ENCODE data around the gene AREL1. TPM values are rescaled to one million over a fixed set of nuclear protein-coding genes. Genes with fewer than 3 reads are reported as not detected.

Gene AREL1
- total and polyA plus RNA-seq, 9 donors: 8.2 to 38.1 (median 24.0) TPM

DNA sequence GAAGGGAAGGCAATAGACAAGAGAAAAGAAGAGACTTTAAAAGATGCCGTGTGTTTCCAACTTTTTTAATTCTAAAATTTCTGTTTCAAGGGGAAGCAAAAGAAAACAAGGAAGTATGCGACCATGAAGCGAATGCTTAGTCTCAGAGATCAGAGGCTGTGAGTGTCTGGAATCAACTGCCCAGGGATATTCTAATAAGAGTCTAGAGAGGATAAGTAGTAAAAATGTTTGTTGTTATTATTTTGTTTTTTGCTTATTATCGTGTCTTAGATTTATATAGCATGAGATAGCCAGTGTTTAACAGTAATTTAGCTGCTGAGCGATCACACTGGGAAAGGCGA, 485 bp upstream of the AREL1 start:
- TF ChIP-seq EP300 (IDR thresholded peaks at IDR 0.05) (no peak), POLR2A (IDR thresholded peaks at IDR 0.05) (no peak)
- TF ChIP-seq, protein P1, sequence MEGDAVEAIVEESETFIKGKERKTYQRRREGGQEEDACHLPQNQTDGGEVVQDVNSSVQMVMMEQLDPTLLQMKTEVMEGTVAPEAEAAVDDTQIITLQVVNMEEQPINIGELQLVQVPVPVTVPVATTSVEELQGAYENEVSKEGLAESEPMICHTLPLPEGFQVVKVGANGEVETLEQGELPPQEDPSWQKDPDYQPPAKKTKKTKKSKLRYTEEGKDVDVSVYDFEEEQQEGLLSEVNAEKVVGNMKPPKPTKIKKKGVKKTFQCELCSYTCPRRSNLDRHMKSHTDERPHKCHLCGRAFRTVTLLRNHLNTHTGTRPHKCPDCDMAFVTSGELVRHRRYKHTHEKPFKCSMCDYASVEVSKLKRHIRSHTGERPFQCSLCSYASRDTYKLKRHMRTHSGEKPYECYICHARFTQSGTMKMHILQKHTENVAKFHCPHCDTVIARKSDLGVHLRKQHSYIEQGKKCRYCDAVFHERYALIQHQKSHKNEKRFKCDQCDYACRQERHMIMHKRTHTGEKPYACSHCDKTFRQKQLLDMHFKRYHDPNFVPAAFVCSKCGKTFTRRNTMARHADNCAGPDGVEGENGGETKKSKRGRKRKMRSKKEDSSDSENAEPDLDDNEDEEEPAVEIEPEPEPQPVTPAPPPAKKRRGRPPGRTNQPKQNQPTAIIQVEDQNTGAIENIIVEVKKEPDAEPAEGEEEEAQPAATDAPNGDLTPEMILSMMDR (IDR thresholded peaks at IDR 0.05): no peak
- Histone ChIP-seq H3K4me1 (ENCODE audit: insufficient read depth) (peaks cover 4% of the 10 kb centered on the region), H3K4me3 (peak overlapping the region; percentile 86), H3K27me3 (no peaks in the 10 kb centered on the region), H3K9me3 (no peaks in the 10 kb centered on the region), H3K27ac (peak overlapping the region; percentile 54 to 55), H3K36me3 (no peaks in the 10 kb centered on the region)
- WGBS, 3 donors: 9 to 13% (median 10%) methylated on average over 6 of the region's 6 CpGs
- no peak for DNase-seq
- intact Hi-C loops (cut with DNase I): loop anchor here in 2 of 4 donors (2.0 to 10.0 kb wide), 3 partner anchors 101 to 209 kb away; partner anchors contain the start of gene LTBP2 (in 1 of the 2)

DNA sequence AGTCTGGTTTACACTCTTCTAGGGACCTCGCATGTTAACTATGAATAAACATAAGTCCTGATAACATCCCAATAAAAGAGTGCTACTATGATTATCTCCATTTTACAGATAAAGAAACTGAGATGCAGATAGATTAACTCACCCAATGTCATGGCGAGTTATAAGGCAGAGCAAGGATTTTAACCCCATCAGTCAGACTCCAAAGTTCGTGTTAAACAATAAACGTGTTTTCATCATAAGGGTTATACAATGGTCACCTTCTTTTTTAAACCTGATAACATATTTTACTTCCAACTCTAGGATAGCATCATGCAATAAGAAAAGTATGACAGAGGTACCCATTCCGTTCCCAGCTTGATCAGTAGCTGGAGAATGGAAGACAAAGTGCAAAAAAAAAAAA, 1.2 kb downstream of the AREL1 start:
- Histone ChIP-seq H3K36me3 (no peaks in the 10 kb centered on the region), H3K4me1 (ENCODE audit: insufficient read depth) (peaks cover 4% of the 10 kb centered on the region), H3K27me3 (no peaks in the 10 kb centered on the region), H3K4me3 (no peak overlapping the region), H3K27ac (no peak overlapping the region), H3K9me3 (no peaks in the 10 kb centered on the region)
- no peak for DNase-seq
- intact Hi-C loops (cut with DNase I): loop anchor here in 2 of 4 donors (2.0 to 10.0 kb wide), 3 partner anchors 99 to 207 kb away; partner anchors contain the start of gene LTBP2 (in 1 of the 2)
- 50 to 59% (median 57%) methylated on average over 5 of the region's 5 CpGs for WGBS, 3 donors
- TF ChIP-seq POLR2A (IDR thresholded peaks at IDR 0.05): no peak
- TF ChIP-seq, protein P1 (IDR thresholded peaks at IDR 0.05): no peak
- no peak for TF ChIP-seq EP300 (IDR thresholded peaks at IDR 0.05)

- Histone ChIP-seq H3K36me3 (no peaks in the 10 kb centered on the region), H3K4me3 (no peak overlapping the region), H3K27me3 (no peaks in the 10 kb centered on the region), H3K27ac (no peak overlapping the region), H3K9me3 (no peaks in the 10 kb centered on the region), H3K4me1 (ENCODE audit: insufficient read depth) (peaks cover 4% of the 10 kb centered on the region)
- no peak for TF ChIP-seq EP300 (IDR thresholded peaks at IDR 0.05)
- no peak for TF ChIP-seq POLR2A (IDR thresholded peaks at IDR 0.05)
- TF ChIP-seq, protein P1 (IDR thresholded peaks at IDR 0.05): no peak
- no peak for DNase-seq
- intact Hi-C loops (cut with DNase I): loop anchor here in 2 of 4 donors (5.0 to 10.0 kb wide), 2 partner anchors 98 to 206 kb away; partner anchors contain the start of gene LTBP2 (in 1 of the 2)
- 93 to 100% (median 97%) methylated on average over 1 of the region's 1 CpG for WGBS, 3 donors
These were observed 2.4 kb downstream of the AREL1 start for GRCh38 chr14:74710480-74710879.

DNA sequence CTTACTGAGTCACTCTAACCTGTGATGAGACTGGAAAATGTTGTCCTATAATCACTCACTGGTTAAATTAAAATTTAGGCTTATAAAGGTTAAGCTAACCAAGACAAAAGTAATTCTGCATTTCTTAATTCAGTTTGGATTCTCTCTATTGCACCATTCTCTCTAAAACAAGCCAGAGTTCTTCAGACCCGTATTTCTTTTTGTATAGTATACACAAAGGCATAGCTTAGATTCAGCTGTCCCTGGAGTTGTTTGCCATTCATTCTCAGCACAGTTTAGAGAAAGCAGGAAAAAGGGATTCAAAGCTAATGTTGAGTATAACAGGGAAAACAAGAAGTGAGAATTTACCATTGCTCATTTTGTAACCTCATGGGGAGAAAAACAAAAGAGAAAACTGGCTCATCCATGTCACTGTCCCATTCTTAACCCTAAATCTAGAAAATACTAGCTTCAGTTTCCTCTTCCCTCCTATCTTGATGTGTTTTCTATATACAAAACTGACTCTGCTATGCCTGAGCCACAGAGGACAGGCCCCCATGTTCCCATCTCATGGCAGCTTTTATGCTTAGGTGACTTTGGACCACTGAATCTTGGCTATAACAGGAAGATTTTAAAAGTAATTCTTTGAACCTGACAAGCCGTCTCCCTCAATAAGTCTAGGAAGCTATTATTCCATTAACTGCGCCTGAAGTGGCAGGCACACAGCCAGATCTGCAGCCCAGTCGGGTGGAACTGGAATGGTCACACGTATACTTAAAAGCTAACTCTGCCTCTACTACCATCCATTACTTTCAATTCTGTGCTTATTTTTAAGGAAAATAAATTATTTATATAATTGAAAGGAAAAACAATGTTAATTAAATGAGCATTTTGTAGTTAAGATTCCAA, 7.0 kb downstream of the AREL1 start:
- no peak overlapping the region for H3K4me3 ChIP-seq
- H3K27me3 ChIP-seq: no peaks in the 10 kb centered on the region
- no peaks in the 10 kb centered on the region for H3K36me3 ChIP-seq
- no peaks in the 10 kb centered on the region for H3K9me3 ChIP-seq
- peaks cover 12% of the 10 kb centered on the region for H3K4me1 ChIP-seq (ENCODE audit: insufficient read depth)
- no peak for TF ChIP-seq EP300 (IDR thresholded peaks at IDR 0.05)
- DNase-seq: no peak
- peak overlapping the region in 1 of 2 donors; percentile 74 for H3K27ac ChIP-seq
- 42 to 58% (median 57%) methylated on average over 5 of the region's 5 CpGs for WGBS, 3 donors
- intact Hi-C loops (cut with DNase I): loop anchor here in 2 of 4 donors (10.0 kb wide), 2 partner anchors 51 to 91 kb away; partner anchors contain the start of gene LTBP2 (in 1 of the 2)

Measured in ovary (tissue), 9 donors.